Measurements from ENCODE around the gene ERO1B. TPM values are rescaled to one million over a fixed set of nuclear protein-coding genes. Genes with fewer than 3 reads are reported as not detected.

ERO1B gene
- total RNA-seq, 1 donor from 2014 or later: 15.4 TPM

GRCh38 chr1:236287757-236288619 is 6.2 kb upstream of the ERO1B start:
- peaks cover 45% of the 10 kb centered on the region for H3K27me3 Mint-ChIP-seq

GRCh38 chr1:236287356-236287755 is 5.6 kb upstream of the ERO1B start:
- H3K27ac Mint-ChIP-seq: no peak overlapping the region
- no peaks in the 10 kb centered on the region for H3K9me3 Mint-ChIP-seq (ENCODE audit: low read depth)
- no peak overlapping the region for H3K4me3 Mint-ChIP-seq (ENCODE audit: low read depth)
- H3K4me1 Mint-ChIP-seq (ENCODE audit: low read depth): peaks cover 29% of the 10 kb centered on the region
- DNase-seq (ENCODE audit: low spot score, unreplicated experiment): no peak
- H3K36me3 Mint-ChIP-seq (ENCODE audit: insufficient read depth): no peaks in the 10 kb centered on the region
- H3K27me3 Mint-ChIP-seq: peaks cover 51% of the 10 kb centered on the region
- TF ChIP-seq CTCF (IDR thresholded peaks at IDR 0.05; ENCODE audit: unreplicated experiment): no peak

More at GRCh38 chr1:236287757-236288619, 6.2 kb upstream of the ERO1B start:
- Mint-ChIP-seq H3K4me1 (ENCODE audit: low read depth) (peaks cover 30% of the 10 kb centered on the region), H3K27ac (no peak overlapping the region), H3K36me3 (ENCODE audit: insufficient read depth) (no peaks in the 10 kb centered on the region), H3K4me3 (ENCODE audit: low read depth) (no peak overlapping the region), H3K9me3 (ENCODE audit: low read depth) (no peaks in the 10 kb centered on the region)
- TF ChIP-seq CTCF (IDR thresholded peaks at IDR 0.05; ENCODE audit: unreplicated experiment): no peak
- DNase-seq (ENCODE audit: low spot score, unreplicated experiment): no peak

GRCh38 chr1:236284291-236284721 is 2.5 kb upstream of the ERO1B start:
- Mint-ChIP-seq H3K36me3 (ENCODE audit: insufficient read depth) (no peaks in the 10 kb centered on the region), H3K27me3 (peaks cover 59% of the 10 kb centered on the region), H3K27ac (no peak overlapping the region), H3K9me3 (ENCODE audit: low read depth) (no peaks in the 10 kb centered on the region), H3K4me3 (ENCODE audit: low read depth) (no peak overlapping the region), H3K4me1 (ENCODE audit: low read depth) (peaks cover 24% of the 10 kb centered on the region)
- no peak for TF ChIP-seq CTCF (IDR thresholded peaks at IDR 0.05; ENCODE audit: unreplicated experiment)
- no peak for DNase-seq (ENCODE audit: low spot score, unreplicated experiment)

GRCh38 chr1:236282719-236283118 is 961 bp upstream of the ERO1B start:
- no peak for TF ChIP-seq CTCF (IDR thresholded peaks at IDR 0.05; ENCODE audit: unreplicated experiment)
- Mint-ChIP-seq H3K36me3 (ENCODE audit: insufficient read depth) (no peaks in the 10 kb centered on the region), H3K9me3 (ENCODE audit: low read depth) (no peaks in the 10 kb centered on the region), H3K27me3 (peaks cover 59% of the 10 kb centered on the region), H3K4me3 (ENCODE audit: low read depth) (peak overlapping the region; percentile 79), H3K4me1 (ENCODE audit: low read depth) (peaks cover 14% of the 10 kb centered on the region), H3K27ac (no peak overlapping the region)
- DNase-seq (ENCODE audit: low spot score, unreplicated experiment): no peak

GRCh38 chr1:236282425-236282716 is 613 bp upstream of the ERO1B start:
- peaks cover 60% of the 10 kb centered on the region for H3K27me3 Mint-ChIP-seq
- no peaks in the 10 kb centered on the region for H3K9me3 Mint-ChIP-seq (ENCODE audit: low read depth)
- DNase-seq (ENCODE audit: low spot score, unreplicated experiment): no peak
- no peaks in the 10 kb centered on the region for H3K36me3 Mint-ChIP-seq (ENCODE audit: insufficient read depth)
- H3K27ac Mint-ChIP-seq: peak overlapping the region; percentile 52
- H3K4me3 Mint-ChIP-seq (ENCODE audit: low read depth): peak overlapping the region; percentile 79
- no peak for TF ChIP-seq CTCF (IDR thresholded peaks at IDR 0.05; ENCODE audit: unreplicated experiment)
- peaks cover 12% of the 10 kb centered on the region for H3K4me1 Mint-ChIP-seq (ENCODE audit: low read depth)
